Measurements from ENCODE around the gene GPC1.

The GPC1 gene

GRCh38 chr2:240451791-240452461 is 16.5 kb downstream of the GPC1 start:
- no peak for DNase-seq (ENCODE audit: low read depth)
- peak overlapping the region; percentile 49 for H3K4me3 ChIP-seq (ENCODE audit: low read depth, low read length)

GRCh38 chr2:240452462-240453256 is 17.2 kb downstream of the GPC1 start:
- DNase-seq (ENCODE audit: low read depth), result no peak
- H3K4me3 ChIP-seq (ENCODE audit: low read depth, low read length), result peak overlapping the region; percentile 49

GRCh38 chr2:240453461-240454105 is 18.1 kb downstream of the GPC1 start:
- peak overlapping the region; percentile 18 for H3K4me3 ChIP-seq (ENCODE audit: low read depth, low read length)
- DNase-seq (ENCODE audit: low read depth), result no peak

- H3K4me3 ChIP-seq (ENCODE audit: low read depth, low read length), result peak overlapping the region; percentile 18
- no peak for DNase-seq (ENCODE audit: low read depth)
Observed at GRCh38 chr2:240454106-240454901, 18.8 kb downstream of the GPC1 start.

GRCh38 chr2:240455272-240455646 is 19.8 kb downstream of the GPC1 start:
- no peak for DNase-seq (ENCODE audit: low read depth)
- no peak overlapping the region for H3K4me3 ChIP-seq (ENCODE audit: low read depth, low read length)

GRCh38 chr2:240455647-240456446 is 20.4 kb downstream of the GPC1 start:
- no peak for DNase-seq (ENCODE audit: low read depth)
- H3K4me3 ChIP-seq (ENCODE audit: low read depth, low read length), result no peak overlapping the region

- DNase-seq (ENCODE audit: low read depth), result no peak
- H3K4me3 ChIP-seq (ENCODE audit: low read depth, low read length), result no peak overlapping the region
Observed at GRCh38 chr2:240456447-240457222, 21.2 kb downstream of the GPC1 start.

GRCh38 chr2:240457223-240458043 is 22.0 kb downstream of the GPC1 start:
- no peak overlapping the region for H3K4me3 ChIP-seq (ENCODE audit: low read depth, low read length)
- DNase-seq (ENCODE audit: low read depth), result no peak

- DNase-seq (ENCODE audit: low read depth), result no peak
- H3K4me3 ChIP-seq (ENCODE audit: low read depth, low read length), result no peak overlapping the region
Observed at GRCh38 chr2:240458044-240458899, 22.8 kb downstream of the GPC1 start.

- no peak for DNase-seq (ENCODE audit: low read depth)
- no peak overlapping the region for H3K4me3 ChIP-seq (ENCODE audit: low read depth, low read length)
Observed at GRCh38 chr2:240458900-240459391, 23.5 kb downstream of the GPC1 start.

- no peak for DNase-seq (ENCODE audit: low read depth)
- H3K4me3 ChIP-seq (ENCODE audit: low read depth, low read length), result no peak overlapping the region
Observed at GRCh38 chr2:240459401-240460252, 24.2 kb downstream of the GPC1 start.

- no peak overlapping the region for H3K4me3 ChIP-seq (ENCODE audit: low read depth, low read length)
- DNase-seq (ENCODE audit: low read depth), result no peak
Observed at GRCh38 chr2:240460253-240460711, 24.8 kb downstream of the GPC1 start.

- no peak overlapping the region for H3K4me3 ChIP-seq (ENCODE audit: low read depth, low read length)
- DNase-seq (ENCODE audit: low read depth), result no peak
Observed at GRCh38 chr2:240460781-240461431, 25.4 kb downstream of the GPC1 start.

GRCh38 chr2:240461471-240462072 is 26.1 kb downstream of the GPC1 start:
- no peak for DNase-seq (ENCODE audit: low read depth)
- H3K4me3 ChIP-seq (ENCODE audit: low read depth, low read length), result no peak overlapping the region

Data from skeletal muscle cell (primary cell).